HEK293 (cell line): ENCODE data around the gene IL24.
"Not testable (repeated sequence)": the region's sequence is repeated elsewhere in the genome, so short reads cannot be mapped to it uniquely, and the experiment has no call there.

Experiments used
- BCL11B ChIP-seq: fragments of 450-650 bp; formaldehyde crosslinking; IDR thresholded peaks from 2 replicates; pipeline ENCODE4 v1.5.1; 2016; ENCODE audit warnings: low read depth, missing biosample characterization, missing genetic modification characterization
- SETDB1 ChIP-seq: IDR thresholded peaks from one replicate; pipeline ENCODE4 v1.6.1; 2017; ENCODE audit warnings: mild to moderate bottlenecking, low read length, moderate library complexity, mixed read lengths; ENCODE audit not compliant: insufficient read length
- ZFP37 ChIP-seq: fragments of 450-650 bp; formaldehyde crosslinking; IDR thresholded peaks from 2 replicates; pipeline ENCODE4 v1.5.1; 2016; ENCODE audit warnings: missing biosample characterization, missing genetic modification characterization
- ZNF157 ChIP-seq: fragments of 450-650 bp; formaldehyde crosslinking; IDR thresholded peaks from 2 replicates; pipeline ENCODE4 v1.5.1; 2016; ENCODE audit warnings: missing biosample characterization, missing genetic modification characterization
- ZNF292 ChIP-seq: fragments of 450-650 bp; formaldehyde crosslinking; IDR thresholded peaks from 2 replicates; pipeline ENCODE4 v1.5.1; 2016; ENCODE audit warnings: low read depth, missing biosample characterization, missing genetic modification characterization, borderline replicate concordance
- ZNF530 ChIP-seq: fragments of 450-650 bp; formaldehyde crosslinking; IDR thresholded peaks from 2 replicates; pipeline ENCODE4 v1.5.1; 2016; ENCODE audit warnings: low read depth, missing biosample characterization, missing genetic modification characterization
- ZNF792 ChIP-seq: fragments of 450-650 bp; formaldehyde crosslinking; IDR thresholded peaks from 2 replicates; pipeline ENCODE4 v1.5.1; 2016; ENCODE audit warnings: missing biosample characterization, missing genetic modification characterization
- ZNF830 ChIP-seq: fragments of 450-650 bp; IDR thresholded peaks from 2 replicates; pipeline ENCODE4 v1.5.0; 2018; ENCODE audit warnings: missing biosample characterization, missing genetic modification characterization, low read depth, mild to moderate bottlenecking, moderate library complexity
- TF ChIP-seq, protein P1 (sequence below): fragments of 450-650 bp; formaldehyde crosslinking; IDR thresholded peaks from 2 replicates; pipeline ENCODE4 v1.5.1; 2016; ENCODE audit warnings: missing biosample characterization, missing genetic modification characterization
- TF ChIP-seq, protein P2 (sequence below): fragments of 450-650 bp; IDR thresholded peaks from 2 replicates; pipeline ENCODE4 v1.5.1; 2018; ENCODE audit warnings: missing biosample characterization, missing genetic modification characterization
- TF ChIP-seq, protein P3 (sequence below): fragments of 450-650 bp; formaldehyde crosslinking; optimal IDR thresholded peaks from 2 replicates; pipeline ENCODE3; 2016; ENCODE audit warnings: missing biosample characterization, mild to moderate bottlenecking, missing genetic modification characterization

DNA sequence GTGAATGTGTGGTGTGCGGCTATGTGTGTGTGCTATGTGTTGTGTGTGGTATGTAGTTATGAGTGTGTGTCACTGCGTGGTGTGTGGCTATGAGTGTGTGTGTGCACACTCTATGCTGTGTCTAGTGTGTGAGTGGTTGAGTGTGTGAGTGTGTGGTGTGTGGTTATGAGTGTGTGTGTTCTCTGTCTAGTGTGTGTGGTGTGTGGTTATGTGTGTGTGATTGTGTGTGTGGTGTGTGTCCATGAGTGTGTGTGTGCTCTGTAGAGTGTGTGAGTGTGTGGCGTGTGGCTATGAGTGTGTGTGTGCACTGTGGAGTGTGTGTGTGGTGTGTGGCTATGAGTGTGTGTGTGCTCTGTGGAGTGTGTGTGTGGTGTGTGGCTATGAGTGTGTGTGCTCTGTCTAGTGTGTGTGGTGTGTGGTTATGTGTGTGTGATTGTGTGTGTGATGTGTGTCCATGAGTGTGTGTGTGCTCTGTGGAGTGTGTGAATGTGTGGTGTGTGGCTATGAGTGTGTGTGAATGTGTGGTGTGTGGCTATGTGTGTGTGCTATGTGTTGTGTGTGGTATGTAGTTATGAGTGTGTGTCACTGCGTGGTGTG is 26.8 kb downstream of the IL24 start:
- not testable (repeated sequence) for TF ChIP-seq ZNF292 (tag by site-specific recombination); BCL11B (tag by site-specific recombination); SETDB1; ZNF830; ZNF530 (tag by site-specific recombination); ZNF792 (tag by site-specific recombination); ZFP37 (tag by site-specific recombination)
- TF ChIP-seq, protein P1, sequence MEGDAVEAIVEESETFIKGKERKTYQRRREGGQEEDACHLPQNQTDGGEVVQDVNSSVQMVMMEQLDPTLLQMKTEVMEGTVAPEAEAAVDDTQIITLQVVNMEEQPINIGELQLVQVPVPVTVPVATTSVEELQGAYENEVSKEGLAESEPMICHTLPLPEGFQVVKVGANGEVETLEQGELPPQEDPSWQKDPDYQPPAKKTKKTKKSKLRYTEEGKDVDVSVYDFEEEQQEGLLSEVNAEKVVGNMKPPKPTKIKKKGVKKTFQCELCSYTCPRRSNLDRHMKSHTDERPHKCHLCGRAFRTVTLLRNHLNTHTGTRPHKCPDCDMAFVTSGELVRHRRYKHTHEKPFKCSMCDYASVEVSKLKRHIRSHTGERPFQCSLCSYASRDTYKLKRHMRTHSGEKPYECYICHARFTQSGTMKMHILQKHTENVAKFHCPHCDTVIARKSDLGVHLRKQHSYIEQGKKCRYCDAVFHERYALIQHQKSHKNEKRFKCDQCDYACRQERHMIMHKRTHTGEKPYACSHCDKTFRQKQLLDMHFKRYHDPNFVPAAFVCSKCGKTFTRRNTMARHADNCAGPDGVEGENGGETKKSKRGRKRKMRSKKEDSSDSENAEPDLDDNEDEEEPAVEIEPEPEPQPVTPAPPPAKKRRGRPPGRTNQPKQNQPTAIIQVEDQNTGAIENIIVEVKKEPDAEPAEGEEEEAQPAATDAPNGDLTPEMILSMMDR (tag by site-specific recombination): not testable (repeated sequence)
- TF ChIP-seq, protein P2, sequence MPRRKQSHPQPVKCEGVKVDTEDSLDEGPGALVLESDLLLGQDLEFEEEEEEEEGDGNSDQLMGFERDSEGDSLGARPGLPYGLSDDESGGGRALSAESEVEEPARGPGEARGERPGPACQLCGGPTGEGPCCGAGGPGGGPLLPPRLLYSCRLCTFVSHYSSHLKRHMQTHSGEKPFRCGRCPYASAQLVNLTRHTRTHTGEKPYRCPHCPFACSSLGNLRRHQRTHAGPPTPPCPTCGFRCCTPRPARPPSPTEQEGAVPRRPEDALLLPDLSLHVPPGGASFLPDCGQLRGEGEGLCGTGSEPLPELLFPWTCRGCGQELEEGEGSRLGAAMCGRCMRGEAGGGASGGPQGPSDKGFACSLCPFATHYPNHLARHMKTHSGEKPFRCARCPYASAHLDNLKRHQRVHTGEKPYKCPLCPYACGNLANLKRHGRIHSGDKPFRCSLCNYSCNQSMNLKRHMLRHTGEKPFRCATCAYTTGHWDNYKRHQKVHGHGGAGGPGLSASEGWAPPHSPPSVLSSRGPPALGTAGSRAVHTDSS: not testable (repeated sequence)
- TF ChIP-seq ZNF157: 0 out of 2 replicates have a peak, but pooled peaks have one; percentile 34
- TF ChIP-seq, protein P3, sequence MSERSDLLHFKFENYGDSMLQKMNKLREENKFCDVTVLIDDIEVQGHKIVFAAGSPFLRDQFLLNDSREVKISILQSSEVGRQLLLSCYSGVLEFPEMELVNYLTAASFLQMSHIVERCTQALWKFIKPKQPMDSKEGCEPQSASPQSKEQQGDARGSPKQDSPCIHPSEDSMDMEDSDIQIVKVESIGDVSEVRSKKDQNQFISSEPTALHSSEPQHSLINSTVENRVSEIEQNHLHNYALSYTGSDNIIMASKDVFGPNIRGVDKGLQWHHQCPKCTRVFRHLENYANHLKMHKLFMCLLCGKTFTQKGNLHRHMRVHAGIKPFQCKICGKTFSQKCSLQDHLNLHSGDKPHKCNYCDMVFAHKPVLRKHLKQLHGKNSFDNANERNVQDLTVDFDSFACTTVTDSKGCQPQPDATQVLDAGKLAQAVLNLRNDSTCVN (tag by site-specific recombination): not testable (repeated sequence)
